ENCODE results near the gene PARG. TPM values are rescaled to one million over a fixed set of nuclear protein-coding genes. Genes with fewer than 3 reads are reported as not detected.
"Not testable (repeated sequence)": the region's sequence is repeated elsewhere in the genome, so short reads cannot be mapped to it uniquely, and the experiment has no call there.

The PARG gene
- total RNA-seq, 4 donors from 2014 or later = 13.5 to 32.0 (median 17.0) TPM

GRCh38 chr10:49778197-49778596 is 163.6 kb downstream of the PARG start:
- no peaks in the 10 kb centered on the region for H3K27me3 ChIP-seq
- H3K9me3 ChIP-seq = no peaks in the 10 kb centered on the region
- no peak for TF ChIP-seq CTCF (IDR thresholded peaks at IDR 0.05)
- TF ChIP-seq POLR2A (IDR thresholded peaks at IDR 0.05) = no peak
- no peaks in the 10 kb centered on the region for H3K4me1 ChIP-seq
- H3K27ac ChIP-seq = no peak overlapping the region
- WGBS, 2 donors = 58 to 65% methylated on average over 3 of the region's 3 CpGs
- DNase-seq = no peak
- intact Hi-C loops (cut with DNase I) = no loop called here
- H3K36me3 ChIP-seq = no peaks in the 10 kb centered on the region
- no peak overlapping the region for H3K4me3 ChIP-seq

GRCh38 chr10:49776851-49777250 is 165.0 kb downstream of the PARG start:
- DNase-seq = no peak
- Histone ChIP-seq H3K9me3 (no peaks in the 10 kb centered on the region), H3K4me1 (no peaks in the 10 kb centered on the region), H3K27ac (no peak overlapping the region), H3K4me3 (no peak overlapping the region), H3K27me3 (no peaks in the 10 kb centered on the region), H3K36me3 (no peaks in the 10 kb centered on the region)
- intact Hi-C loops (cut with DNase I) = no loop called here
- WGBS, 2 donors = 59 to 86% methylated on average over 4 of the region's 4 CpGs
- TF ChIP-seq POLR2A (IDR thresholded peaks at IDR 0.05) = no peak
- no peak for TF ChIP-seq CTCF (IDR thresholded peaks at IDR 0.05)

GRCh38 chr10:49775014-49775413 is 166.8 kb downstream of the PARG start:
- no peaks in the 10 kb centered on the region for H3K36me3 ChIP-seq
- no peak overlapping the region for H3K27ac ChIP-seq
- no peak overlapping the region for H3K4me3 ChIP-seq
- peaks cover 0 to 12% (median 0%) of the 10 kb centered on the region in 4 donors for H3K27me3 ChIP-seq
- DNase-seq = no peak
- TF ChIP-seq POLR2A (IDR thresholded peaks at IDR 0.05) = no peak
- TF ChIP-seq CTCF (IDR thresholded peaks at IDR 0.05) = no peak
- no peaks in the 10 kb centered on the region for H3K9me3 ChIP-seq
- intact Hi-C loops (cut with DNase I) = no loop called here
- H3K4me1 ChIP-seq = no peaks in the 10 kb centered on the region
- WGBS, 2 donors = 64 to 66% methylated on average over 2 of the region's 2 CpGs

GRCh38 chr10:49772944-49773343 is 168.9 kb downstream of the PARG start:
- intact Hi-C loops (cut with DNase I); H3K4me1 ChIP-seq; DNase-seq; H3K4me3 ChIP-seq; H3K36me3 ChIP-seq; H3K9me3 ChIP-seq; H3K27ac ChIP-seq: not testable (repeated sequence)
- H3K27me3 ChIP-seq = peaks cover 4 to 32% (median 8%) of the 10 kb centered on the region in 4 donors
- 35 to 38% methylated on average over 5 of the region's 5 CpGs for WGBS, 2 donors

- WGBS, 2 donors = 36 to 51% methylated on average over 10 to 11 of the region's 11 CpGs
- H3K27ac ChIP-seq; H3K4me3 ChIP-seq; DNase-seq; intact Hi-C loops (cut with DNase I); H3K9me3 ChIP-seq; H3K36me3 ChIP-seq; H3K4me1 ChIP-seq: not testable (repeated sequence)
- H3K27me3 ChIP-seq = peaks cover 6 to 51% (median 10%) of the 10 kb centered on the region in 4 donors
Measured at GRCh38 chr10:49771046-49771445, 170.8 kb downstream of the PARG start.

- no peak overlapping the region for H3K27ac ChIP-seq
- 93 to 95% methylated on average over 8 of the region's 8 CpGs for WGBS, 2 donors
- TF ChIP-seq CTCF (IDR thresholded peaks at IDR 0.05) (no peak), POLR2A (IDR thresholded peaks at IDR 0.05) (no peak)
- DNase-seq = no peak
- no peaks in the 10 kb centered on the region for H3K36me3 ChIP-seq
- no peak overlapping the region for H3K4me3 ChIP-seq
- H3K27me3 ChIP-seq = peaks cover 6 to 62% (median 10%) of the 10 kb centered on the region in 4 donors
- H3K9me3 ChIP-seq = no peaks in the 10 kb centered on the region
- no peaks in the 10 kb centered on the region for H3K4me1 ChIP-seq
- intact Hi-C loops (cut with DNase I) = no loop called here
Measured at GRCh38 chr10:49769692-49770091, 172.1 kb downstream of the PARG start.
